Glomerular endothelial cell (primary cell): ENCODE data around the gene DPCD. TPM values are rescaled to one million over a fixed set of nuclear protein-coding genes. Genes with fewer than 3 reads are reported as not detected.
A peak's percentile ranks its signal among the peaks of the same experiment; 100 is the strongest.
"Not testable (repeated sequence)": the region's sequence is repeated elsewhere in the genome, so short reads cannot be mapped to it uniquely, and the experiment has no call there.

Source experiments
- DNase-seq: peaks from one replicate; pipeline ENCODE4 v3.0.0-alpha.2; 2011; ENCODE audit warnings: low read depth, low spot score; ENCODE audit errors: extremely low read depth
- total RNA-seq: library from RNA; depleted of rRNA; stranded (reverse); fragments of >200 nt; gene quantifications from 2 replicates; pipeline ENCODE4 v1.2.3, GENCODE V29; 2015

DPCD gene
- total RNA-seq, 1 donor from 2014 or later, result 29.0 TPM

DNA sequence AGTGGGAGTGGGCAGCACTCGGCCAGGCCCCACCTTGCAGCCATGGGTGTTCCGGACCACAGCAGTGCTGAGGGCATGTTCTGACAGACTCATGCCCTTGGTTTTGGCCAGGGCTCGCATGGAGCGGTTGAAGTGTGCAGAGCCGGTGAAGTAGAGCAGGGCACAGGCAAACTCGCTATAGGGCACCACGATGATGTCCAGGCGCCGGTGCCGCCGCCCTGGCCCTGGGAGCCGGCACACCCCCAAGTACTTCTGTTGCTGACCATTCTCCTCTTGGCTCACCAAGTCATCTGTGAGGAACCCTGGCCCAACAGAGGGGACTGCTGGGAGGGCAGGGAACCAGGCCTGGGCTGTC, 8.6 kb upstream of the DPCD start:
- no peak for DNase-seq

DNA sequence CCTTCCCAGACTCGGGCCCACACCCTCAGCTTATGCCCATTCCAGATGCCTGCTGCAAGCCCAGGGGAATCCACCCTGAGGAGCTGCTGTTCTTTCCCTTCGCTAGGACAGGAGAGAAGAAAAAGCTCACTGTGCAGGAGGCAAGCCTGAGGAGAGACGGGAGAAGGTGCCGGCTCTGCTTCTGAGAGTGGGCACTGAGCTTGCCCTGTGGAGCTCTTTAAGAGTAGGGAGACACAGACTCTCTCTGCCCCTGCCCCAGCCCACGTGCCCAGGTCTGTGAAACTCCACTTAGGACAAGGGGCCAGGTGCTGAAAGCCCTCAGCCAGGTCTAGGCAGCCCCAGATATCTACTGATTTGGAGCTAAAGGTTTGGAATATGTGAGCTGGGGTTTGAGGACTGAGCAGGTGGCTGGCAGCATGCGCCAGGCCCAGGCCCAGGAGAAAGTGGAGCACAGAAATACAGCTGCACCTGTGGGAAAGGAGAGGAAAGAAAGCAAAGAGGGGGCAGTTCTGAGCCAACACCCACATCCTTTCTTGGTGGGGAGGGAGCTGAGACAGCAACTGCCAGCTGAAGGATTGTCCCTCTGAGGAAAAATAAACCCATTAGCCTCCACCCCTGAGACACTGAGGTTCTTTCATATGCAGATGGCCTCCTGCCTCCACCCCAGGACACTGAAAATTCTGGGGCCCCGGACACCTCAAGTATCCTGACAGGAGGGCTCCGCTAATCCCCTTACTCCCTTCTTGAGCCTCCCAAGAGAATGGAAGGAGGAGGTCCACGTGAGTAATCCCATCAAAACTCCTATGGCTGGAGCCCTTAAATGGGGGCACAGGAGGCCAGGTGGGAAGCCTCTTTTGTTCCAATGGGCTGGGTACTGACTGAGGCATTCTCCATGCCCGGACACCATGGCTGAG, 7.4 kb upstream of the DPCD start:
- no peak for DNase-seq

DNA sequence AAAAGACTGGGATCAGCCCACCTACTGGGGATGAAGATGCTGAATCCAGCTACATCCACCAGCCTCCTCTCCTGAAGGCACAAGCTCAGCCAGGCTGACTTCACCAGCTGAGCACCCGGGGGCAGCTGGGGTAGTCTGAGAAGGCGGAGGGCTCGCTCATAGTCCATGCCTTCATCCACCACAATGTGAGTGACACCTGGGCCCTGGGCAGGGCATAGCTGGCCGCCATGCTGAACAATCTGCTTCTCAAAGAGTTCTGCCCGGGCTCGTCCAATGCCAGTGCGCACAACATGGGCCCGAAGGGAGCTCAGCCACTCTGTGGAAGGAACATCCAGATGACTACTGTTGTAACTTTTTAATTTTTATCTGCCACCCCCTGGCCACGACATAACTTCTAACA, 2.3 kb upstream of the DPCD start:
- DNase-seq, result no peak

DNA sequence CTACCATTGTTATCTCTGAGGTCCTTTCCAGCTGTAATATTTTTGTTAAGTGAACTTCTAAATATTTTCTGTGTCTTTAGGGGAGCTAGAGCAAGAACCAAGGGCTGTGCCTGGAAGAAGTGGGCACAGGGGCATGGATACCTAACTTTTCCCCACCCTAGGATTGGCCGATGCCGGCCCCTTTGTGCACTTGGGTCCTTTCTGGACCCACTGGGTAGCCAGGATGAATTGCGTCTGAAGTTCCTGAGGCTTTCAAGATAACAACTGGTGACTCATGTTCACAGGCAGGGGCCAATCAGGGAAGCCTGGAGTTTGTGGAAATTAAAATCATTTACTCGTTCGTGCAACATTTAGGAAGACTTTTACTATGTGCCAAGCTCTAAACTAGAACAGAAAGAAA, 758 bp downstream of the DPCD start:
- DNase-seq, result peak; percentile 12

DNA sequence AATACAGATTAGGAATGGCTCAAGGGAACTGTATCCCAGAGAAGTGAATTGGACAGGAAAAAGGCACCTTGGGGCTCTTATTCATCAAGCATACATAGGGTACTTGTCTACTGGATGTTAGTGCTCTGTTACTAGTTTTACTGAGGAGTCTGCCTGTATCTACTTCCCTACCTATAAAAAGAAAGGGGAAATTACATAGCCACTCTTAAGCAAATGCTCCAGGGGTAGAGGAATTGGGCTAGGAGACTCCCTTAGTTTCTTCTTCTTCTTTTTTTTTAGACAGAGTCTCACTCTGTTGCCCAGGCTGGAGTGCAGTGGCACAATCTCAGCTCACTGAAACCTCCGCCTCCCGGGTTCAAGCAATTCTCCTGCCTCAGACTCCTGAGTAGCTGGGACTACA, 5.2 kb downstream of the DPCD start:
- not testable (repeated sequence) for DNase-seq

DNA sequence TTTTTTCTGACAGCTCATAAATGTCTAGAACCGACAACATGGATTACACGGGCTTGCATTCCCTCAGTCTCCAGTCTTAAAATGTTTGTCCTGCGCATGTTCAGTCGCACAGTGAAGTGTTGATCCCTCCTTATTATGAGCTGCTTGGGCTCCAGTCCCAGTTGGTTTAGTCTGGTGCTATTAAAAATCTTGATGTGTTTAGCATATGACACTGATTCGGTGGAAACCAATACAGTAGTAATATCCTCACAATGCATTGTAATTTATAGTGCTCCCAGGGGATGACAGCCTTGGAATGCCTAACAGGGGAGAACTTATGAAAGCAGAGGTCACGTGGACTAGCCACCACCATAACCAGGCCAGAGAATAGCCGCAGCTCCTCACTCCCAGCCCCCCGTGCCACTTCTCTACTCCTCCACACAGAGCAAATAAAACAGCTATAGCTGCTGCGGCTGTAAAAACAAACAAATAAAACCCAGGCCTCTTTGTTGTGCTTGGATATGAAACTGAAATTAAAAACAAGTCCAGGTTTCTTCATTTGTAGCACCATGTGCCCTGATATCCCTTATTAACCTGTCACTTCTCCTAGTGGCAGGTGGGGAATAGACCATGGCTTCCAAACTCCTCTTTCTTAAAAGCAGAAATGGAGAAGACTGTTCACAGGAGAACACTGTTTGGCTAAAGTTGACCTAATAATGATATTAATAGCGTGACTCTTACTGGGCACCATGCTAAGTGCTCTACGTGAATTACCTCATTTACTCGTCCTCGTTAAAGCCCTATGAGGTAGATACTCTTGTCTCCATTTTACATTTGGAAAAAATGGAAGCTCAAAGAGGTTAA, 7.7 kb downstream of the DPCD start:
- DNase-seq, result no peak

DNA sequence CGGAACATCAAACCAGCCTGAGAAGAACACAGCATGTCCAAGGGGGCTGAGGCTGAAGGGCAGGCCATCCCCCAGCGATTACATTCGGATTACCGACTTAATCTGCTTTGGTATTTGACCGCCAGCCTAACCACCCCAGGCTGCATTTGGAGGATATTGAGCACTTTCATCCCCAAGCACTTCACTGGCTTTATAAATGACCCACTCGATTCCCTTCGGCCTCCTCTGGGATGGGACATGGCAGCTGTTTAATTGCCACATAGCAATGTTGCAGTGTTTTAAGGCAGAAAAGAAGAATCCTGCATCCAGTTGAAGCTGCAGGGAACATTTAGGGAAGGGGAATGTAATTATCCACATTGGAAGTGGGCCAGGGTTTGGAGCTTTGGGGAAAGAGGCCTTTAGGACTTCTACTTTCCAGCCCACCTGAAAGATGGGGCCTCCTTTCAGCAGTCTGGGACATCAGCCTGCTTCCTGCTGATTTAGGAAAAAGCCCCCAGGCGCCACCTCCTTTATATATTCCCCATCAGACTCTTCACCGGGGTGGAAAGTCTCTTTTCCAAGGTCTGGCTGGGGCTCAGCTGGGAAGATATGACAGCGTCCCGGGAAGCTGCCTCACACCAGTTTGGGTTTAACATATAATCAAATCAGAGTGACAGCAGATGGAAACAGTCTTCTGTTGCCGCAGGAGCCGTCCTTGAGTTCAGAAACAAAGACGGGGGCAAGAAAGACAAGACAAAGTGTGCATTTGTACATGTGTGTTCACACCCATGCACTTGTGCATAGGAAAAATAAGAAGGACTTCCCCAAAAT, 9.2 kb downstream of the DPCD start:
- DNase-seq, result no peak

DNA sequence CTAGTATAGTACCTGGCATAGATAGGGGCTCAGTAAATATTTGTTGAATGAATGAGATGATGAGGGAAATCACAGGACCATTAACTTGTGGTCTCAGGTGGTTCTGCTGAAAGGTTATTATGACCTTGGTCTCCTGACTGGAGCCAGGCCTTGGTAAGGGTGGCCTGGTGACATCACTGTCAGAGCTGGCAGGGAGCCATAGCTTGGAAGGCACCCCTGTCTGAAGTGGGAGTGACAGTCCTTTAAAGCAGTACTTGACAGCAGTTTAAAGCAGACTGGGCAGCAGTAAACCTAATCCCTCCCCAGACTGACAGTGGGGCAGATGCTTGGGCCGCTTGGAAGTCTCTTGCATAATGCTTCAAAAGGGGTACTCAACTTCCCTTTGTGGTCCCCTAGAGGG, 13.4 kb downstream of the DPCD start:
- DNase-seq, result no peak

DNA sequence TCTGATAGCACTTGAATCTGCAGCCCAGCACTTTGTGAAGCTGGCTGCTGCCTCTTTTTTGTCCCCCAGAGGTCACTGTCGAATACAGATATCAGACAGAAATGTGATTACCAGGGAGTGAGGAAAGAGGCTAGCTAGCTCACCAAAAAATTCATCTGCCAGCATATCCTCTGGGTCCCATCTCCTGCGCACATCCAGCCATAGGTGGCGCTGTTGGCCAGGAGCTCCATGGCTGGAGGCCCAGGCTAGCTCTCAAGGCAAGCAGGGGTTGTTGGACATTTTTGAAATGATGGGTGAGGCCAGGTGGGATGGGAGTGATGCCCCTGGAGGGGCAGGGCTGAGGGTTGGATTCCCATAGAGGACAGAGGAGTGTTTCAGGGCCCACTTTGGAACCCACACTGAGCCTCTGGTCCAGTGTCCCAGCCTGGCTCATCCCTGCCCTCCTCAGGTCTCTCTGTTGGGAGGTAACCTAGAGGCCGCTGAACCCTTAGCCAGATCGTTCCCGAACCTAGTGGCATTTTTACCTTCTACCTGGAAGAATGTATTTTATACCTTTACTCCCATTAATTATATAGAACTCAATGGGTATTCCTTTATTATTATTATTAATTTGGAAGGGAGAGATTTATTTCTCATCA, 14.8 kb downstream of the DPCD start:
- DNase-seq, result peak; percentile 10

DNA sequence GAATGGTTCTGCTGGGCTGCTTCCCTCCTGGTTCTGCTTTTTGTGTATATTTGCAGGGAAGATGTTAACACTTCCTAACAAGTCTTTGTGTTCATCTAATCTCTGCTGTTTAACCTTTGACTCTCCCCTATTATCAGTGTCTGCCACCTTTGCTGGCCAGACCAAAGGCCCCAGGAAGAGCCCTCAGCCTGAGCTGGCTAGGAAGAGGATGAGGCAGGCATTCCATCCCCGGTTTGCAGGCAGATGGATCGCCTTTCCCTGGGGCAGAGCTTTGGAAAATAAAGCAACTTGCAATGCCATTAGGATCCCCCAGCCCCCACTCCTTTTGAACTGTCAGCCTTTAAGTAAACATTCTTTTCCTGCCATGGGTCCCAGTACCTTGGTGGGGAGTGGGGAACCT, 19.0 kb downstream of the DPCD start:
- DNase-seq, result no peak

DNA sequence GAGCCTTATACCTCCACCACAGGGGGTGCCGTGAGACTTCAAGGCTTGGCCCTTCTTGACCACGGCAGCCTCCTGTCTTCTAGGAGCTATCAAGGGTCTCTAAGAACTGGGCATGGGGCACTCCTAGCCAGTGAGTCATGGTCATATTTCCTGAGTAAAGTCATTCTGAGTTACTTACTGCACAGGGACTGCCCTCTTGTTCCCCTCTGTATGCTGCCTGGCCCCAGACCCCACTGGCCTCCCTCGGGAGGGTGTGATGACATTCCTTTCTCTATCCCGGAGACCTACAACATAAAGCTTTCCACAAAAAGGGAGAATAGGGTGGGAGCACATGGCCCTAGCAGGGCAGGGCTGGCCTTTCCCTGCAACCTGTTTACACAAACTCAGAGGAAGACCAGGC, 21.4 kb downstream of the DPCD start:
- DNase-seq, result no peak

DNA sequence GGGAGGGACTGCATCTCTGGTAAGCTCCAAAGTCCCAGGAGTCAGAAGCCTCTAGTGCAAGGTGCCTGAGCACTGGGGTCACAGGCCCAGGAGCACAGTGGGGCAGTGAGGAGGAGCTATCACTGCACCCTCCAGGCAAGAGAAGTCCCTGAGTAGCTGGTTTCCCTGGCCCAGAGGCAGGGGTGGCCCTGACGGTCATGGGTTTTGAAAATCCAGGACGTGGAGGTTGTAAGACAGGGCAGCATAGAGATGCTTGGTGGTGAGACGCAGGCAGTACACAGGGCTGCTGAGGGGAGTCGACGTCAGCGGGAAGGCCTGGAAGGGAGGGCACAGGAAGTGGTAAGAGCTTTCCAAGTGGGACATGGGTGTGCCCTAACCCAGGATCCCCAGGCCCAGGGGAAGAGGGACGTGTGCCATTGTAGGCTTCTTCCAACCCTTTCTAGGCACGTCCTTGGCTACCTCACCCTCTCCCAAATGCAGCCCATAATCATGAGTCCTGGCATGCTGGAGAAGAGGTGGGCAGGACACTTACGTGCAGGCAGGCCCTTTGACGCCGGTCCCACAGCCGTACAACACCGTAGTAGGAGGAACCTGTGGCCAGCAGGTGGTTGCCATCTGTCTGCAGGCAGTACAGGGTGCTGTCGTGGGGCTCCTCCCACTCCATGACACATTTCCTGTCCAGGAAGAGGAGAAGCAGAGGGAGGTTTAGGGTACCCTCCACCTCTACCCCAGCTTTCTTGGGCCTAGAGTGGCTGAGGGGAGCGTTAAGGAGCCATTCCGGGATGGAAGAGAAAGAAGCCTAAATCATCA, 23.2 kb downstream of the DPCD start:
- no peak for DNase-seq

DNA sequence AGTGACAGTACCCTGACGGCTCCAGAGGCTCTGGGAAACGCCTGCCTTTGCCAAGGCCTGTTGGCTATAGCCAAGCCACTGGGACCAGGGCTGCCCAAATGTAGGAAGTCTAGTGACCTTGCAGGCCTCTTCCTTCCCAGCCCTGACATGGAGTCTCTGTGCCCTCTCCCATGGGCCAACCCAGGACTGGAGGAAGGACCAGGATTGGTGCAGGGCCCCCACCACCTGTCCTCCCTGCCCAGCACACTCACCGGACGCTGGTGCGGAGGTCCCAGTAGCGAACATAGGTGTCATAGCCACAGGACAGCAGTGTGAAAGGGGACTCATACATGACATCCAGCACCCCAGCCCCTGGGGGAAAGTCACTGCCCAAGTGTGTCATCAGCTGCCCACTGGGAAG, 24.0 kb downstream of the DPCD start:
- DNase-seq, result no peak

DNA sequence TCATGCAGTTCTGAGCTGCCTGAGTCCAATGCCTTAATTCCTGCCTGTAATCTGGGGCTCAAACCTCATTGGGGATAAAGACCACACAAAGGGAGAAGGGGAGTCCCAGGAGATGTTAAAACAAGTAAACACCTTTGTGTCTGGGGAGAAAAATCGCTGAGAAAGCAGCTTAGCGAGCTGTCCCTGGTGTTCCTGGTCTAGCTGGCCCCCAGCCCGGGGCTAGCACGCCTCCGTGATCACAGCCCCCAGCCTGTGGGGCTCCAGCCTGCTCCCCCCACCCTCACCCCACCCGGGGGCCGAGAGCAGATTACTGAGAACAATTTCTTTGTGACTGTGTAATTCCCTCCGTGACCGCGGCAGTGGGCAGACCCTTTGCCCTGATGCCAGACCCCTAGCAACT, 24.8 kb downstream of the DPCD start:
- DNase-seq, result no peak

DNA sequence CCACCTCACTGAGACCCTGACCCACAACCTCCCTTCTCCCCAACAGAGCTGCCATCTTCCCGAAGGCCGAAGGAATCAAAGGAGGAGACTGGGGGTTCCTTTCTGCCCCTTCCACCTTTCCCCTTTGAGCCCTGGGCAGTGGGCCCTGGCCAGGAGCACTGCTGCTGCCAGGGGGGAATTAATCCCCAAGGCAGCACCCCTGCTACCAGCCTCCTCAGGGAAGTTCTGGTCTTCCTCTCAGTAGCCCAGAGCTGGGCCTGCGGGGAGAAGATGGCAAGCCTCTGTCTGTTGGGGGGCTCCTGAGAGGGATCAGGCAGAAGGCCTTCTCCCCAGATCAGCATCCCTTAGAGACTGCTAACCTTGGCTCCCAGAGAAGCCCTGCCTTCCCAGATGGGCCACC, 25.5 kb downstream of the DPCD start:
- no peak for DNase-seq

DNA sequence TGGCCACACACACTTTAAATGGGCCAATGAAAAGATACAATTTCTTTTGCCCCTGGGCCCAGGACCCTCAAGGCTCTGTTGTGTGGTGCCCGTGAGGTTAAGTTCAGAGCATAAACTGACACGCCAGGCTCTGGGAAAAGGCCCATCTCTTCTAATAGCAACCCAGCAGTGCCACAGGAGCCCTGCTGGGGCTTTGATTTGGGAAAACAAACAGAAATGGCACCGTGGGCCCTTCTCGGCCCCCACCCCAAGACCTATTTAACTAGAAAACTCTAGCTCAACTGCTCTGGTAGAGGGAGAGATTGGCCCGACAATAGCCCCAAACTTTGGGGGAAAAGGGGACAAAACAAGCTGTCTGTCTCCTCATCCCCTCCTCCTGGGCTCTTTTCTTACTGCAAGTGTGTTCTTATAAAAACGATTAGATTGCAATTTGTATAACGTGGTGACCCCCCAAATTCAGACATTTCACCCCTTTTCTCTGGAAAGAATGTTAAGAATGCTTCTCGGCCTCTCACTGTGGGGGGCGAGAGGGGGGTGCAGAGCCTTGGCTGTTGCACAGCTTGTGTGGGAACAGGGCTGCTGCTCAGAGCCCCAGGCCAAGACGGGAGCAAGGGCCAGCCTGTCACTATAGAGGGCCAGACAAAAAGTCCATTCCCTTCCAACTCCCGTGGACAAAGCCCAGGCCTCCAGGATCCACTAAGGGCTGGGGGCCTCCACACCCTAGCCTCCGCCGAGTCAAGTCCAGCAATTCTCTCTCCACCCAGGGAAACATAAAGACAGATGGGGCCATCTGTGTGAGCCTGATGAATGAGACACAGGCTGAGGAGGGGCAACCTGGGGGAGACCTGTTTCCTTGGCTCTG, 26.8 kb downstream of the DPCD start:
- no peak for DNase-seq

DNA sequence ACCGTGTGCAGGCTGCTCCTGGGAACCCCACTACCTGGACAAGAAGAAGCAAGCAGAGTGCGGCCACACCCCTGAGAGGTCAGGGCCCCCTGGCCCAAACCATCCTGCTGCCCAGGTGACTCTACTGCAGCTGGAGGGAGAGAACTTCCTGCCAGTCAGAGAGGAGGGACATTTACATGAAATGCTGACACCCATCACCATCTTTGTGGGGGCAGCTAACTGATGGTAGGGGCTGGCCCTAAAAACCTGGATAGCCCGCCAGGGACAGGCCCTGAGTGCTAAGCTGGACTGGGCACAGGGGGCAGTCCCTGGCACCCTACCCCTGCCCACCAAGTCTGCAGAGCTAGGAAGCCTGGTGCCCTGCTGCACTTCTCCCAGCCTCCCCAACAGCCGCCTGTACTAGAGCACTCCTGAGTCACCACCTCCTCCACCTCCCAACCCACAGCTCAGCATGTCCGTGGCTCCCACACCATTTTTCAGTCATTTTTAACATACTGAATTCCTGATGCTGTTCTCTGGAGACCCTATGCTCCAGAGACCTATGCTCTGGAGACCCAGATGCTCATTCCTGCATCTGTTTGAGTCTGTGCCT, 27.5 kb downstream of the DPCD start:
- no peak for DNase-seq

DNA sequence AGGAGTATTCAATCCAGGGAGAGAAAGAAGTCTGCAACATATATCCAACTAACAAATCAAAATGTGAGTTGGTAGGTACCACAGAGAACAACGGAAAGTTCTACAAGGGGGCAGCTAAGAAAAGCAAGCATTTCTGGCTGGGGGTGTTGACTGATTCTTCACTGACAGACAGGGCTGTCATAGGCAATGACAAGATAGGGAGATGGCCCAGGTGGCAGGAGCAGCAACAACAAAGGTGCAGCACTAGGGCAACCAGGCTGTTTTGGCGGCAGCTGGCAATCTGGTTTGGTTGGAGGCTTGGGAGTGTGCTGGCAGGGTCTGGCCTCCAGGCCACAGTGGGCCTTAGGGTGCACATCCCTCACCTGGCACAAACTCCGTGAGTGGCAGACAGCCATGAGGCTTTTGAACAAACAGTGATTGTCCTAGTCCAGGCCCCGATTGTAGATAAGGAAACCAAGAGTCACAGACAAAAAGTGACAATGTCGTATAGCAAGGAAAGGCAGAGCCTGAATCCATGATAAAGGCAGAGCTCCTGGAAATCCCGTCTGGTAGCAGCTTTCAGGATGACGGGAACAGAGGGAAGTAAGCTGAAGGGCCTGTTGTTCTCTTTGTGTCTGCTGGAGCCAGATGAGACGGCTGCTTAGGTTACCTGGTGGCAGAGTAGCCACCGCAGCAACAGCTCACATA, 28.4 kb downstream of the DPCD start:
- DNase-seq, result no peak
